GM18861 (cell line): ENCODE measurements around the gene COL24A1.

Experiments used
- ATAC-seq: cut with Tn5 transposase; IDR thresholded peaks from one replicate; pipeline ENCODE4 v1.9.1; 2021; ENCODE audit not compliant: unreplicated experiment

COL24A1 gene

DNA sequence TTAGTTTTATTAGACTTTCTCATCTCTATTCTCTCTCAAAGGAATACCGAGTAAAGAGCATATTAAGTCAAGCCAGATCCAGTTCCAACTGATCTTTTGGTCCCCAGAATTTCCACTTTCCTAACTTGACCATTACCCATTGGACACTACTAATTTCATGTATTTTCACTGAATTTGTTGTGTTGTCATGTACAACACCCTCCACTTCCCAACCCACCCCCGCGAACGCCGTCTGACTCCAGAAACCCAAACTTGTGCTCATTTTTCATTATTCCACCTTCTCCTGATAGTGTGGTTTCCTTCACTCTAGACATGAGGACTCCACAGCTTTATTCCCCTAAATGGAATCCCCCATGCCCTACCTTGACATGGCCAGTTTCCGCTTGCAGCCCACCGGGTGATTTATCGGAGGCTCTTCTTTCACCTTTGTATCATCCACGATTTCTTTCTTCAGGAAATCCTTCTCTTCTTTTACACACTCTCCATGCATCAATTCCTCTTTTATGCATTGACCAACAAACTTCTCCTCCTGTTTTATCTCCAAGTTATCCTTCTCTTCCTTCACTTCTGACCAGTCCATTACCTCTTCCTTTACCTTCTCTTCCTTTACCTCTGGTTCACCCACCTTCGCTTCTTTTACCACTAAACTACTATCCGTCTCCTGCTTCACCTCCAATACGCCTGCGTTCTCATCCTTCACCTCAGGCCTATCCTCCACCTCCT lies 449.1 kb downstream of the COL24A1 start:
- peak; percentile 6 for ATAC-seq

DNA sequence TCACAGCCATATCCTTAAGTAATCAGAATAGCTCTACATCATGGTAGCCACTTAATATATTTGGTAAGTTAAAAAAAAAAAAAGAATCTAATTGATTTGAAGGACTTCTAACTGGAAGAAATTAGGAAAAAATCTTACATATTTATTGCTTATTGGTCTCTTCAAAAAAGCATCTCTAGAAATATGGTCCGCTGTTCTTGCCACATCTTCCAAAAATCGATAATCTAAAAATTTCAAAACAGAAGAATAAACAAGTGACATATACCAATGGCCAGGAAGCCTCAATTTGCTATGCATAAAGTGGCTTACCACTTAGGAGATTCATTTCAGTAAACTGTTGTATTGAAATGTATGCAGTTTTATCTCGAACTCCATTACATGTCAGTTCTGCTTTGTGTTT lies 450.6 kb downstream of the COL24A1 start:
- no peak for ATAC-seq

DNA sequence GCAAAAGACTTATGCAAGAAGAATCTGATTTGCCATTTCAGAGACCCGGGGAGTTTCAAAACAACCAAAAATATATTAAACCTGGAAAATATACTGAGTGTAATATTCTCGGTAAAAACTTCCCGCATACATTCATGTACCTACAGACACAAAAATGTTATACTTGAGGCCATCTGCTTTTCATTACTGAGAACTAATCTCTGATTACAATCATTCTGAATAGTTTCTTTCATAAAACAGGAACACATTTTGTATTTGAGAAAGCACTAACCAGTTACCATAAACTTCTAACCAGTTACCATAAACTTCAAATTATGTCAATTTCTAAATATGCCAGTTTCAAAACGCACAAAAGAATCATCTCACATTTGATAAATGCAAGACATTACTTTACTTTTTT lies 456.1 kb downstream of the COL24A1 start:
- ATAC-seq: no peak

DNA sequence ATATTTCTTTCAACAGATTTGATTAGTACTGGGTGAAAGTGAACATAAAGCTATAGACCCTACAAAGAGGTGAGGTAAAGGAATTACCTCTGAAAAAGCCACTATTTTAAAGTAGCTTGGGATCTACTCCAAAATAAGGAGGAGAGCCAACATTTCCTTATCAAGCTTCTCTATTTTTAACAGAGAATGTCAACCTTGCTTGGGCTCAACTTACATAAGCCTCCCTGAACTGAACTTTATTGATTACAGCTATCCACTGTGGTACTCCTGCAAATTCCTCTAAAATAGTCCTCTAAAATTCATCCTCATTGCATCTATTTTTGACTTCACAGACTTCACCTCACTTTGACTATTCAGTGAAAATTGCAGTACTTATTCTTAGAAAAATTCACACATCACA lies 458.7 kb downstream of the COL24A1 start:
- no peak for ATAC-seq

DNA sequence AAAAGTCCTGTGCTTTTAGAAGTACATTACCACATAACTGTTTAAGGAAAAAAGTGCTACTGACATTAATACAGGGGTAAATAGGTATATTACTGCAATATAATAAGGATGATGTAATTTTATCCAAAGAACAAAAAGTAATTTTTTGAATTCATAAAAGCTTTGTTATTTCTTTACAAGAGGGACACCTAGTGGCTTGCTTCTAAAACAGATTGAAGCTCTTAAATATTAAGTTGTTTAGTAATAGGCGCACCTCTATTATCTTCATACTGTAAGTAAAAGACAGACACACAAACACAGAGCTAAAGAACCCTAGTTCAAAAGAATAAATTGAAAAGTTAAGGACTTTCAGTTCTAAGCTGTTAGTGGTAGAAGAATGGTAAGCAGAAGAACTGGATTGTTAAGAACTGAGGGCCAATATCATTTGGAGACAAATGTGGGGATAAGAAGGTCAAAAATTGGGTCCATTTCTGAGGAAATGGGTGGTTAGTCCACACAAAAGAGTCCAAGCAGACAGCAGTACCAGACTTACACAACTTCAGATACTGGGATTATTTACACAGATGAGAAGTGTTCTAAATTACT lies 463.8 kb downstream of the COL24A1 start:
- ATAC-seq: no peak

DNA sequence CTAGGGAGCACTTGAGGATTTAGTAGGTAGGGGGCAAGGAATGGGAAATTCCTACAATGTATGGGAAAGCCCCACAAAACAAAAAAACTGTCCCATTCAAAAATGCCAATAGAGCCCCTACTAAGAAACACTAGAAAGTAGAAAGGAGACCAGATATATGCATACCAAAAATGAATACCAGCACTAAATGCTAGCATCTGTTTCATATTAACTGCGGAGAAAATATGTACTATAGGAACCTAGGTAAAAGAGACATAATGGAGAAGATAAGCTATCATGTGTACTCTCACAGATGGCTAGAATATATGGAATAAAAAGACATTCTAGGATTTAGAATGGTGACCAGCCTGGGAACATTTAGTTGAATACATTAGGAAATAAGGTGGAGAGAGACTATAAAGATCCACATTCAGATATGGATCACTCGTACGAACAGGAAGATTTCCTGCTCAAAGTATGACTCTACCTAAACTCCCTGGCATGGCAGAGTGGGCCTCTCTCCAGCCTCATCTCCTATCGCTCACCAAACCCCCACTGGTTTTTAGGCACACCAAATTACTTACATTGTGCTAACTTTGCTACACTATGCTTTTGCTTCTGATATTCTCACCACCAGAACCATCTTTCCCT lies 466.7 kb downstream of the COL24A1 start:
- ATAC-seq: no peak

DNA sequence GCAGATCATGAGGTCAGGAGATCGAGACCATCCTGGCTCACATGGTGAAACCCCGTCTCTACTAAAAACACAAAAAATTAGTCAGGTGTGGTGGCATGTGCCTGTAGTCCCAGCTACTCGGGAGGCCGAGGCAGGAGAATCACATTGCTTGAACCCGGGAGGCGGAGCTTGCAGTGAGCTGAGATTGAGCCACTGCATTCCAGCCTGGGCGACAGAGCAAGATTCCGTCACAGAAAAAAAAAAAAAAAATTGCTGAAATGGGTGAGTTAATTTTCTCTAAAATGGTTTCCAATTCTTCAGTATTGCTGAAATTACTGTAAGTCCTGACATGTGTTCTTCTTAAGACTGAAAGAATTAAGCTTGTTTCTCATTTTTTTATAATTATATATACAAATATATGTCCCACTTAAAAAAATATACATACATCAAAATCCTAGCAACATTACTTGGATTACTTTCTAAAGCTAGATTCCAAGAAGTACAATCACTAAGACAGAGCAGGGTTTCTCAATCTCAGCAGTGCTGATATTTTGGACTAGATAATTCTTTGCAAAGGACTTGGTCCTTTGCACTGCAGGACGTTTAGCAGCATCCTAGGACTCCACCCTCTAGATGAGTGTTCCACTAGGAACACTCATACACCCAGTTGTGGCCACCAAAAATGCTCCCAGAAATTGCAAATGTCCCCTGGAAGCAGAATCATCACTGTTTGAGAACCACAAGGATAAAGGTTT lies 473.1 kb downstream of the COL24A1 start:
- no peak for ATAC-seq

DNA sequence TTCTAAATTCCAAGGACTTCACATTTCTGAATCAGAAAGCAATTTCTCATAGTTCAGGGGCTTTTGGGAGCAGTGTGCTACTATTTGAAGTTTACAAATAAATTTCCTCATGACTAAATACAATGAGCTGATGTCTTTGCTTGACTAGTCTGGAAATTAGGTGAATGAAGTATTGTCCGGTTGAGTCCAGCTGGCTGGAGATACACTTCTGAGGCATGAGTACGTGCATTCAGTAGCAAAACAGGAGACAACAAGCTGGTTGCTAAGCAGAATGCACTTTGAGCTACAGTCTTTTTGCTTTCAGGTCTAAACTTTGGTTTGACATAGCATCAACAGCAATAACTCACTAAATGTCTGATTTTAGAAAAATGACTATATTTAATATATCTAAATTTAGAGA lies 475.5 kb downstream of the COL24A1 start:
- no peak for ATAC-seq
